Measurements from ENCODE around the gene ALDH4A1. TPM values are rescaled to one million over a fixed set of nuclear protein-coding genes. Genes with fewer than 3 reads are reported as not detected.
"Not testable (repeated sequence)": the region's sequence is repeated elsewhere in the genome, so short reads cannot be mapped to it uniquely, and the experiment has no call there.

The ALDH4A1 gene
- total RNA-seq, 1 donor from 2014 or later, result 27.9 TPM

DNA sequence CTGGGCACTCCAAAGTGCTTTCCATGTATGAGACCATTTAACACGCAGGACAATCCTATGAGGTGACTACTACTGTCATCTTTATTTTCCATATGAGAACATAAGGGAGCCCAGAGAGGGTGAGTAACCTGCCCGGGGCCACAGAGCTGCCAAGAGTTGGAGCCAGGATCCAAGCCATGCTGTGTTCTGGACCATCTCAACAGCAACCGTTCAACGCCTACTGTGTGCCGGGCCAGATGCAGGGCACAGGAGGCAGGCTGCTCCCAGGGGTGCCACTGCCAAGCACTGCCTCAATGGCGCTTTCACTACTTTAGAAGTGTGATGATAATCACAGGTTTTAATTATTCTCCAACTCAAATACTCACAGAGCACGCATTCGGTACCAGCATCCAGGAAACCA, 3.8 kb downstream of the ALDH4A1 start:
- DNase-seq, result no peak

DNA sequence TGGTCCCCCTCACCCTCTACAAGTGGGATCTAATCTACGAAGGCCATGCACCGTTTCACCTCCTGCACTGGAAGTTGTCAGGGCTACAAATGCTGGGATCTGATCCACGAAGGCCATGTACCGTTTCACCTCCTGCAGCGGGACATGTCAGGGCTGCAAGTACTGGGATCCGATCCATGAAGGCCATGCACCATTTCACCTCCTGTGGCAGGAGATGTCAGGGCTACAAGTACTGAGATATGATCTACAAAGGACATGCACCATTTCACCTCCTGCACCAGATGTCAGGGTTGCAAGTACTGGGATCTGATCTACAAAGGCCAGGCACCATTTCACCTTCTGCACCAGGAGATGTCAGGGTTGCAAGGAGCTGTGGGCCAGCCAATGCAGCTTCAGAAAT, 7.0 kb downstream of the ALDH4A1 start:
- no peak for DNase-seq

DNA sequence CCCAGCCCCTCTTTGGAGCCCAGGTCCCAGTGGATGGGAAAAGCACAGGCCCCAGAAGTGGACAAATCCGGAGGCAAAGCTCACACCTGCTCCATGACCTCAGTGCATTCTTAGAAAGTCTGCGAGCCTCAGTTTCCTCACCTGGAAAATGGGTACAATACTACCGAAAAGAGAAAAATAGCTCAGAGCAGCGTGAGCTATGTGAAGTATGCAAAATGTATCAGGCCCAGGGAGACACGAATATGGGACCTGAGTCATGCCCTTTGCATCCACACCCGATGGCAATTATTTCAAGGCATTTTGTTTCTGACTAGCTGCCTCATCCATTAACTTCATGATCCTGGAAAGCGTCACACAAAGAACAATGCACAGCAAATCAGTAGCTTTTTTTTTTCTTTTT, 9.2 kb downstream of the ALDH4A1 start:
- DNase-seq, result no peak

DNA sequence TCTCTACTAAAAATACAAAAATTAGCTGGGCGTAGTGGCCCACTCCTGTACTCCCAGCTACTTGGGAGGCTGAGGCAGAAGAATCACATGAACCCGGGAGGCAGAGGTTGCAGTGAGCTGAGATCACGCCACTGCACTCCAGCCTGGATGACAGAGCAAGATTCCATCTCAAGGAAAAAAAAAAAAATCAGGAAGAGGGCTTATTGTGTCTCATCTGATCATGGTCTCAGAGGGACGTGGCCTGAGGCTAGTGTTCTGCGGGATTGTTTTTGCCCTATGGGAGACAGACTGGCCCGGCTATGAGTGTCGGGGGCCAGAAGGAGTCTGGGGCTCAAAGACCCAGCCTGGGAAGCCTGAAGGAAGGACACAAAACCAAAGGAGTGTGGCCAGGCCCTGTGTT, 10.5 kb downstream of the ALDH4A1 start:
- DNase-seq, result not testable (repeated sequence)

DNA sequence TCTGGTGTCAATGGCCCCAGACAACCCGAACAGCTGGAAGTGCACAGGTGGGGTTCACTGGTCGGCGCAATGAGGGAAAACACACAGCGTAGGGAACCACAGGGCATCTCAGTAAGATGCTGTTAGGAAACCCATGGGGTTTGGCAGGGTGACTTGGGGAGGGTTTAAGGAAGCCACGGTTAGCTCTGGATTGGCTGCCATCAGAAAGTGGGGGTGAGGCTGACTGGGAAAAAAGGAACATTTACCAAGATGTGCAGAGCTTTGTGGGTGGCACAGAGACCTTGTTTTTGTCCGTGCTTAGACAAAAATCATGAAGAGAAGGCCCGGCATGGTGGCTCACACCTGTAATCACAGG, 11.0 kb downstream of the ALDH4A1 start:
- no peak for DNase-seq

DNA sequence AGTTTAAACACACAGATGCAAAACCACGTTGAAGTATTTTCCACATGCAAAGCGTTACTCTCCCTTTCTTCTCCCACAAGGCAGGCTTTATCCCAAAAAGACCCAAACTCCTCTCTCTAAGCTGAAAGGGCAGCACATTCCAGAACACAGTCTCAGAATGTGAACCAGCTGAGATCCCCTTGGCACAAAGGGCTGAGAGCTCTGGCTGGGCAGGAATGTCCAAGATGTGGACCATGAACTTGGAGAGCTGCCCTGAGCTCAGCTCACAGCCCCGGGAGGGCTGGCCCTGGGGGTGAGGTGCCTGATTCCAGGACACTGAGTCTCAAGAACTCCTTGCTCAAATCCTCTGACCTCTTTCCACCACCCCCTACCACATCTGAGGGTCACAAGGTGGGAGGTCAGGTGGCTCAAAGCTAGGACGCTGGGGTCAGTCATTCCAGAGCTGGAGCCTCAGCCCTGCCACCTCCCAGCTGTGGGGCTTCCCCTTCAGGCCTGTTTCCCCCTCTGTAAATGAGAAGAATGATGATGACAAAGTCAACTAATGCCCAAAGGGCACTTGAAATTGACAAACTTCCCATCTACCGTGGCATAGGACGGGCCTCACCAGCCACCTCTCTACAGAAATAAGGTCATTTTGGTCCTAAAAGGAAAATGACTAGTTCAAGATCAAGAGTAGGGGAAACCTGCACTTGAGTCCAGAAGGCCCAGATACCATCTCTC, 11.5 kb downstream of the ALDH4A1 start:
- no peak for DNase-seq

DNA sequence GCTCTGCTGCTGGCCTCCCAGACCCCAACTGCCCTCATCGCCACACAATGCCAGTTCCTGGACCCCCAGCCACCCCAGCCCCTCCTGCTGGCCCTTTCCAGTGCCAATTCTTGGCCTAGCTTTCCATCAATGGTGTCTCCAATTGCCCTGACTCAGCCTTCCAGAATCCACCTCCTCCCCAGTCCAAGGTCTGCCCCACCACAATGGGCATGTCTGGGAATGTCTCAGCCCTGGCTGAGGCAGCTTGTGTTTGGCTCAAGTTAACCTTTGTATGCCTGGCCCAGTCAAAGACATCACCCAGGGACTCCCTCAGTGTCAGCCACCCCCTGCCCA, 16.4 kb downstream of the ALDH4A1 start:
- no peak for DNase-seq

DNA sequence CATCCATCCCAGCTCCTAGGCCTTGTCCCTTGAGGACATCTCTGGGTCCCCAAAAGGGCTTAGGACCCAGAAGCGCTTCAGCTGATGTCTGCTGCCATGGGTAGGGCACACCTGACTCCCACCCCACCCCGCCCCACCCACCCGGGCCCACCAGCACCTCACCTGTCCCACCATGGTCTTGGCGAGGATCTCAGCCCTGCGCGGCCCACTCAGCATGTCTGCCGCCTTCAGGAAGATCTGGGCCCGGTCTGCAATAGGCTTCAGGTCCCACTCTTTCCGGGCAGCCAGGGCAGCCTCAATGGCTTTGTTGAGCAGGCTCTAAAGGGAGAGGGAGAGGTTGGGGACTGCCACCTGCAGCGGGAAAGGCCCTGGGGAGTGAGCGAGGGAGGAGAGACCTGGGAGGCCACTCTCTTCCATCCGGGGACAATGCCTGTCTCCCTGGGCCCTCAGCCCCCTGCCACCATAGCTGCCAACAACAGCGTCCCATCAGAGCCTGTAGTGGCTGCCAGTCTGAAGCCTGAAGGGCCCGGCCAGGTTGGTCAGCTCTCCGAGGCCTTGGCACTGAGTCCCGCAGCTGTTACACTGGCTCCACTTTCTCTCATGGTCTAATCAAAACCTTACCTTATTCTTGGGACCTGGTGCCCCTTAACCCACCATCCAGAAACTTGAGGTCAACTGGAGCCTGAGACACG, 16.9 kb downstream of the ALDH4A1 start:
- no peak for DNase-seq

DNA sequence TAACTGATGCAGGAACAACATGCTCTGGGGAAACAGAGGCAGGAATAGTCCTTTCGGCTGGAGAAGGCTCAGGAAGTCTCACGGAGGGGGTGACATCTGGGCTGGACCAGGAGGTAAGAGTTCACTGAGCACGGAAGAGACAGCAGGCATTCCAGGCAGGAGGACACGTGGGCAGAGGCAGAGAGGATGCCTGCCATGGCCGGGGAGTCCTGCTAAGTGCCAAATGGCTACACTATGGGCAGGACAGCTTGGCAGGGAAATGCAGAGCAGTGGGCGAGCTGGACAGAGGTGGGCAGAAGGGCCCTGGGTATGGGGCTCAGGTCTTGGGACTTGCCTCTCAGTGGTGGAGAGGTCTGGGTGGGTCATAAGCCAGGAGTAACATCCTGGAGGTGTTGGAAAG, 17.6 kb downstream of the ALDH4A1 start:
- no peak for DNase-seq

DNA sequence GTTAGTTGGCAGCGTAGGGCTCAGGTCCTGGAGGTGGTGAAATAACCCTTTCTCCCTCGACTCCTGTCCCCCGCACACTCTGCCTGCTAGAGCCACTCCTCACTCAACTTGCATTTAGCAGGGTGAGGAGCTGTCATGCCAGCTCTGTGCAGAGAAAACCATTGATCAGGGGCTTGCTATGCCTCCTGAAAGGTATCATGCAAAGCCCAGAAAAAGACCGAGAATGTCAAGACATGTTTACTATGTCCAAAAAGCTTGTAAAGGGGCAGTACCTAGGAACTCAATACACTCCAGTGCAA, 18.0 kb downstream of the ALDH4A1 start:
- no peak for DNase-seq

DNA sequence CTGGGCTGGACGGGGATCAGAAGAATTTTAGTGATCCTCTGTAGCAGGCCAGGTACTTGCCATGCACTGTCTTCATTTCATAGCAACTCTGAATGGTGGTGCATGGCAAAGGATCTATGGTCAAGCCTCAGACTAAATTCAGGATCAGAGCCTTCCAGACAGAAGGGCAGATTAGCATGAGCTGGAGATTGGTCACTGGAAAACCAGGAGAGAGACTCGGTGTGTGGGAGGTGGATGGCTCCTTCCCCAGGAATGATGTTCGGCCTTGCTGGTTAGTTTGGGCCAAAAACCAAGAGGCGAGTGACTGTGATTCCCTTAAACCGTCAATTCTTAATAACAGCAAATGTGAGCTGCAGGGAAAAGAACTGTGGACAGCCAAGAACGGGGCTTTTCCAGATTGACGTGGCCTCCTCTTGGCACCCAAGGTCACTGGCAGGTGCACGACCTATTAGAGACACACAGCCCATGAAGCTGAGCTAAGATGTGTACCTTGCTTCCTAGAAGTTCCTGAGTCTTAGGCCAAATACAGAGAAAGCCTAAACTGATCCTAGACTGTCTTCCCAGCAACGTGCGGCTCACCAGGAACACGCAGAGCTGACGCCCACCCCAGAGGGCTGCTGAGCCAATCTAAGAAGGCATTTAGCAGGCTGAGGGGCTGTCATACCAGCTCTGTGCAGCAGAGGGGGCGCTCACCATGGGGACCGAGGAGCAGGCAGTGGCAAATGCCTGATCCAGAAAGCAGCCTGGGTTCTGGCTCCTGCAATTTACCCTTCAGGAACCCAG, 18.5 kb downstream of the ALDH4A1 start:
- DNase-seq, result peak; percentile 89

DNA sequence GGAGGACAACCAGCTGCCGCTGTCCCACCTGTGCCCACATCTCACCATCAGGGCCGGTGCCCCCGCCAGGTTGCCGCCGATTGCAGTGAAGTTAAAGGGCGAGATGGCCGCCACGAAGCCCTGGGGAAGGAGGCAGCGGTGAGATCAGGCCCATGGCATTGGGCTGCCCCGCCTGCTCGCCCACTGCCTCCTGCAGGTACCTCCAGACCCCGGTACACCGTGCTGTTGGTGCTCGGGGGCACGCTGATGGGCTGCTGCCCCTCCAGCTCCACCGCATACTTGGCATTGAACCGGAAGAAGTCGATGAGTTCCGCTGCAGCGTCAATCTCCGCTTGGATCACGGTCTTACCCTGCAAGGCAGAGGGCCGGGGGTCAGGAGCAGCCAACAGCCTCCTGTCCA, 19.3 kb downstream of the ALDH4A1 start:
- no peak for DNase-seq

DNA sequence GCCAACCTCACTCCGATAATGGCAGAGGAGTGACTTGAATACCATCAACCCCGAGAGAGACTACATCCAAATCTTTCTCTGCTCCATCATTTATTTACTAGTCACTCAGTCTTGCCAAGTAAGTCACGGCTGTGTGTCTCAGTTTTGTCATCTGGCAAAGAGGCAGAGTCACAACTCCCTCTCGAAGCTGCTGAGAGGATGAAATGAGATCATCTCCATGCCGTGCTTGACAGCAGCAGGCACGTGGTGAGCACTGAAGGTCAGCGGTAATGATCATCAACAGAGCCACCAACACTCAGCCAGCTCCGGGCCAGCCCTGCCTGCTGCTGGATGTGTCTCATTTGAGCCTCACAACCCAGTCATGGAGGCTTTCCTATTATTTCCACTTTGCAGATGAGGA, 19.9 kb downstream of the ALDH4A1 start:
- DNase-seq, result no peak

DNA sequence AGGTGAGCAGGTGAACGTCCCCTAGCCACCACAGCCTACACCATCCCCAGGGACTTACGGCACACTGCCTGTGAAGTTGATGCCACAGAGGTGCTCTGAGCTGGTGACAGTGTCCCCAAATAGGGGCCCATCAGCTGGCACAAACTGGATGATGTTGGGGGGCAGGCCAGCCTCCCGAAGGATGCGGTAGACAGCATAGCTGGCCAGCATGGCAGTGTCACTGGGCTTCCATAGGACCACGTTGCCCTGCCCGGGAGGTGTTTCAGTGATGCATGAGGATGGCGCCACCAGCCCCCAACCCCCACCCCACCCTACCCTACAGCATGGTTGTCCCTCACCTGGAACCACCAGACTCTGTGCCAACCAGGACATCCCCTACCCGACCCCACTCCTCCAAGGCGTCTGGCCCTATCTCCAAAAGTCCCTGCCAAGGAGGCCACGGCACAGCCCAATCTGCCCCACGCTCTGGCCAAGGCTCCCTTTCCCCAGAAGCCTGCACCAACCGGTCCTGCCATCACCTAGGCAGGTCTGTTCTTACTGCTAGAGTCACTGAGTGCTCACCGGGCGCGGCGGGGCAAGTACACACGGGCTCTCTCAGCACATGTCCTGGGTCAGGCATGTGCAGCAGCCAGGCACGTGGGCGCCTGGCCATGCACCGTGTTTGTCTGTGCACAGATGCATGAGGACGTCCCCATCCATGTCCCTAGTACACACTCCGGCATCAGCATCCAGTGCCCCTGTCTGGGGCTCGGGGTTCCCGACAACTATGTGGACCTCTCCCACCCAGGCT, 20.5 kb downstream of the ALDH4A1 start:
- no peak for DNase-seq

DNA sequence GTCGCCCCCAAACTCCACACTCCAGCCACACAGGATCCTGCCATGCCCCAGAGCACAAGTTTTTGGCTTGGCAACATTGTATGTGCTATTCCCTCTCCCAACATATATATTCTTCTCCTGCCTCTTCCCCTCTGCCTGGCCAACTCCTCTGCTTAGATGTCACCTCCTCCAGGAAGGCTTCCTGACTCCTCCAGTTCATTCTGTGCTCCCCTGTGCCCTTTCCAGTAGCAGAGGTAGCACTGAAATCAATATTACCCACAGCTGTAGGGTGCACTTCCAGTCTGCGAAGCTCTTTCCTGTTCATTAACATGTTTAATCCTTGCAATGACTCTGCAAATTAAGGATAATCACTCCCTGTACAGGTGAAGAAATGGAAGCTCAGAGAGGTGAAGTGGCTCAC, 21.2 kb downstream of the ALDH4A1 start:
- DNase-seq, result no peak

DNA sequence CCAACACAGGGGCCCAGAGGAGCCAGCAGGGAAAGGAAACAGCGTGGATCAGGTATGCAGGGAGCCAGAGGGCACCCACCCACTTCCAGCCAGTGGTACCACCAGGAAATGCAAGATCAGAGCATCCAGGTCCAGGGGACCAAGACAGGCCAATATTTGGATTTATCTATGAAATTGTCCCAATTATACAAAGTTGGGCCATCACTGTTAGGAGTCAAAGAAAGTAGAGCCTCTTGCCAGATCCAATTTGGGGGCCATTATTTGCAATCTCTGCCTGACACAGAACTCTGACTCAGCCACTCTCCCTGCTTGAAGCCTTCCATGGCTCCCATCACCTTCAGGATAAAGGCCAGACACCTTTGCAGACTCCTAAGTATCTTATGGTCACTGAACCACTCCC, 21.8 kb downstream of the ALDH4A1 start:
- no peak for DNase-seq

DNA sequence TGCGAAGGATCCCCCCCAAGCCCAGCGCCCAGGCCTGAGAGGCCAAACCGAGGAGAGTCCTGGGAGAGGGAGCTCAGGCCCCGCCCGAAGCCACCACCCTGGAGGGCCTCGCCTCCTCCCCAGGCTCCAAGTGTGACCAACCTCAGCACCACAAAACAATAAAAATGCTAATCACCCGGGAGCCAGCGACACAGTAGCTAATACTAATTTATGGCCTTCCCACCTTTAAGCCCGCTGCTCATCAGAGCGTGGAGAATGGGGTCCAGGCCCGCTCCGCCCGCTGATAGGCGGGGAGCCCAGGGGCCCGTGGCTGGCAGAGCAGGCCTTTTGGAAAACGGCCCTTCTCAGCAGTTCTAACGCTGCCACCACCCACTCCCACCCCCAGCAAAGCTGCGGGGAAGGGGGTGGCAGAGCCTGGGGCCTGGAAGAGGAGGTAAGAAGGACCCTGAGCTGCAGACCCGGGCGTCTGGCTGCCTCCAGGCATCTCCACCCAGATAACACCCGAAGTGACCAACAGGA, 22.5 kb downstream of the ALDH4A1 start:
- DNase-seq, result no peak

DNA sequence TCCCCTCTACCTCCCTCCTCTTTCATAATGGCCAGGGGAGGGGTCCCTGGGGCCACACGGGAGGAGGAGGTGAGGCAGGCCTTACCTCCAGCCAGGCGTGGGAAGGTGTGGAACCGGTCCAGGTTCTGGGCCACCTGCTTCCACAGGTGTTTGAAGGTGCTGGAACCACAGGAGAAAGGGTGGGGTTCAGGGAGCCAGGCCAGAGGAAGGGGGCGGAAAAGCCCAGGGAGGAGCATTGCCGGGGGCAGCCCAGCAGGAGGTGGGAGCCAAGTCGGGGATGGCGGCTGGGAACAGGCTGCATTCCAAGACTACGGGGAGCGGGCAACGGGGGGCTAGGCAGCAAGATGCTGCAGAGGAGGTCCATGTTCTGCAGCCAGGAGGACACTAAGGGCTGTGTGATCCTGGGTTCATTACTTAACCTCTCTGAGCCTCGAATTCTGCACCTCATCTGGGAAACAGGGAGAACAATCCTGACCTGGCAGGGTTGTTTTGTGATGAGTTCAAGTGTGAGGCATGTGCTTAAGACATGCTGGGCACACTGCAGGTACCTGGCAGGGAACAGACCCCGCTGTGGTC, 23.1 kb downstream of the ALDH4A1 start:
- no peak for DNase-seq

DNA sequence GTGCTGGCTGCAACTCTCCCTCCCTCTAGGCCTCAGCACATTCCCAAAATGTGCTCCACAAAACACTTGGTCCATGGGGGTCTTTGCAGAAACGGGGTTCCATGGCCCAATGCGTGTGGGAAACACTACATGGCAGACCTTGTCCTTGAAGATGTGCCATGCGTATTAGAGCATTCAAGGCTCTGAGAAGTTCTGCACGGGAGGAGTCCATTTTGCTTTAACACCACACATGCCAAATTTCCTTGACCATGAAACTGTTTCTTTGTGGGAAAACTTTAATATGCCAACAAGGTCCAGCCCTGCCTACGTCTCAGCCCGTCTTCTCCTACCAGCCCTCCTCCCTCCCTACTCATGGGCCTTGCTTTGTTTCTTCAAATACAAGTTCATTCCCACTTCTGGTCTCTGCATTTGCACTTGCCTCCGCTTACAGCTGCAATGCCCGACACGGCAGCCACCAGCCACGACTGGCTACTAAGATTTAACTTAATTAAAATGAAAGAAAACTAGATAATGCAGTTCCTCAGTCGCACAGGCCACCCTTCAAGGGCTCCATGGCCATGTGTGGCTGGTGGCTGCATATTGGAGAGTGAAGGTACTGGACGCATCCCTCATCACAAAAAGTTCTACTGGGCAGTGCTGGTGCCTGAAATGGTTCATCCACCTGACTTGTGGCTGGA, 23.7 kb downstream of the ALDH4A1 start:
- no peak for DNase-seq

DNA sequence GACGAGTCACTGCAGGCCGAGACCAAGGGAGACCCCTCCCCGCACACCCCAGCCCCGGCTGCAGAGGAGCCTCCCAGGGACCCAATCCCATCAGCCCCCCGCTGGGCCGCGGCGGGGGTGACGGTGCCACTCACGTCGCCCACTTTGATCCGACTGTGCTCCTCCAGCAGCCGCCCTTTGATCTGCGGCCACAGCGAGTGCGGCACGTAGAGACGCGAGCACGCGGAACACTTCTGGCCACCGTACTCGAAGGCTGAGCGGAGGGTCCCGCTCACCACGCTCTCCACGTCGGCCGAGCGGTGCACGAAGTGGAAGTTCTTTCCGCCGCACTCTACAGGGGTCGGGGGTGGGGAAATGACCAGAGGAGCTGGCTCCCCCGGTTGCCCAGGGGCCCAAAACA, 25.1 kb downstream of the ALDH4A1 start:
- DNase-seq, result no peak

DNA sequence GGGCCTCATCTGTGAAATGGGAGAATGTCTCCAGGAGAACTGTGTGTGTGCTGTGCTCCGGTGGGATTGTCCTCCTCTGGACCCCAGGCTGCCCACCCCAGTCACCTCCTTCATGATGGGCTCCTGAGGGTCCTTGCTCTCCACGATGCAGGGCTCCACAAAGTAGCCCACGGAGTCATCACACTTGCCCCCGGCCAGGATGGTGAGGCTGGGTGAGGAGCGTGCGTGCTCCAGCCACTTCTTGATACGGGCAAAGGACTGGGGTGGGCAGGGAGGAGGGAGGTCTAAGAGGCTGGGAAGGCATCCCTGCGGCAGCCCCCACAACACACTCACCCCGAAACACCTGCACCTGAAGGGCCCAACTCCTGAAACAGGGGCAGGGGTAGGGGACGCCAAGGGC, 26.1 kb downstream of the ALDH4A1 start:
- no peak for DNase-seq

DNA sequence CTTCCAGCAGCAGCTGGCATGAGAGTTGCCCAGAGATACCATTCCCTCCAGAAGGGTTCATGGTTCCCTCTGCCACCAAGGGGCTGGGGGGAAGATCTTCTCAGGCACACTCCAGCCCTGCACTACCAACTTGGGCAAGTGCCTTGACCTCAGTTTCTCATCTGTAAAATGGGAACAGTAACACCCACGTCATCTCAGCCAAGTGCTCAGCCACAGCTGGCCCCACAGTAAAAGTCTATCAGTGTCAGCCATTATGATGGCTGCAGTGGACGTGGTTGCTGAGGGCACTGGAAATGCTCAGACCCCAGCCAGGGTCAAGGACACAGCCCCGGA, 26.6 kb downstream of the ALDH4A1 start:
- no peak for DNase-seq

Data from dermis blood vessel endothelial cell (primary cell).